ENCODE measurements around the gene MT1G. TPM values are rescaled to one million over a fixed set of nuclear protein-coding genes. Genes with fewer than 3 reads are reported as not detected.
A peak's percentile ranks its signal among the peaks of the same experiment; 100 is the strongest.
"Not testable (repeated sequence)": the region's sequence is repeated elsewhere in the genome, so short reads cannot be mapped to it uniquely, and the experiment has no call there.

MT1G gene
- polyA plus RNA-seq (ENCODE audit: low read depth in 6 of 6), result not detected

- DNase-seq (no peak), ATAC-seq (ENCODE audit: low read depth in 2 of 2) (no peak)
- no peak within 1 kb of the TSS for H3K27ac Mint-ChIP-seq
Observed at GRCh38 chr16:56667581-56668571, at the start of gene MT1G. Gene MT1G (minus strand): TSS chr16:56668065. CDS start chr16:56667993, 72 bp downstream.

GRCh38 chr16:56717532-56717931, 49.7 kb upstream of the MT1G start:
- H3K27me3 Mint-ChIP-seq, result peaks cover 9 to 20% (median 19%) of the 10 kb centered on the region in 3 donors
- not testable (repeated sequence) for H3K9me3 Mint-ChIP-seq; H3K27ac Mint-ChIP-seq; DNase-seq; ATAC-seq (ENCODE audit: low read depth in 2 of 2); H3K4me3 Mint-ChIP-seq; H3K36me3 Mint-ChIP-seq; H3K4me1 Mint-ChIP-seq

More at GRCh38 chr16:56667581-56668571, at the start of gene MT1G:
- Mint-ChIP-seq H3K36me3 (peaks cover 0 to 8% of the 10 kb centered on the region in 2 donors), H3K27me3 (peaks cover 80 to 99% (median 94%) of the 10 kb centered on the region in 3 donors), H3K4me1 (peaks cover 12 to 18% (median 13%) of the 10 kb centered on the region in 3 donors), H3K4me3 (no peak within 1 kb of the TSS), H3K9me3 (no peaks in the 10 kb centered on the region)

- Mint-ChIP-seq H3K27me3 (peaks cover 9 to 13% (median 11%) of the 10 kb centered on the region in 3 donors), H3K36me3 (no peaks in the 10 kb centered on the region), H3K9me3 (no peaks in the 10 kb centered on the region), H3K4me1 (no peaks in the 10 kb centered on the region), H3K4me3 (no peak overlapping the region), H3K27ac (no peak overlapping the region)
- no peak for ATAC-seq (ENCODE audit: low read depth in 2 of 2)
- DNase-seq, result no peak
Observed at GRCh38 chr16:56716761-56717160, 48.9 kb upstream of the MT1G start.

GRCh38 chr16:56715126-56715525, 47.3 kb upstream of the MT1G start:
- no peak for ATAC-seq (ENCODE audit: low read depth in 2 of 2)
- peak overlapping the region in 1 of 8 donors; percentile 22 for H3K4me3 Mint-ChIP-seq

GRCh38 chr16:56713794-56714193, 45.9 kb upstream of the MT1G start:
- DNase-seq (no peak), ATAC-seq (ENCODE audit: low read depth in 2 of 2) (no peak)
- Mint-ChIP-seq H3K4me3 (no peak overlapping the region), H3K27me3 (peaks cover 0 to 12% (median 7%) of the 10 kb centered on the region in 3 donors), H3K36me3 (no peaks in the 10 kb centered on the region), H3K27ac (no peak overlapping the region), H3K9me3 (no peaks in the 10 kb centered on the region), H3K4me1 (no peaks in the 10 kb centered on the region)

More at GRCh38 chr16:56715126-56715525, 47.3 kb upstream of the MT1G start:
- no peaks in the 10 kb centered on the region for H3K36me3 Mint-ChIP-seq
- H3K27me3 Mint-ChIP-seq, result peaks cover 1 to 9% (median 7%) of the 10 kb centered on the region in 3 donors
- no peaks in the 10 kb centered on the region for H3K4me1 Mint-ChIP-seq
- H3K27ac Mint-ChIP-seq, result no peak overlapping the region
- DNase-seq, result no peak
- H3K9me3 Mint-ChIP-seq, result no peaks in the 10 kb centered on the region

- no peak overlapping the region for H3K4me3 Mint-ChIP-seq
- no peaks in the 10 kb centered on the region for H3K36me3 Mint-ChIP-seq
- H3K4me1 Mint-ChIP-seq, result no peaks in the 10 kb centered on the region
- no peaks in the 10 kb centered on the region for H3K9me3 Mint-ChIP-seq
- peaks cover 4 to 11% (median 7%) of the 10 kb centered on the region in 3 donors for H3K27me3 Mint-ChIP-seq
- ATAC-seq (ENCODE audit: low read depth in 2 of 2) (no peak), DNase-seq (no peak)
- H3K27ac Mint-ChIP-seq, result no peak overlapping the region
Observed at GRCh38 chr16:56711862-56712261, 44.0 kb upstream of the MT1G start.

- ATAC-seq (ENCODE audit: low read depth in 2 of 2) (no peak), DNase-seq (no peak)
- Mint-ChIP-seq H3K27me3 (peaks cover 4 to 11% (median 7%) of the 10 kb centered on the region in 3 donors), H3K27ac (no peak overlapping the region), H3K4me3 (no peak overlapping the region), H3K36me3 (no peaks in the 10 kb centered on the region), H3K9me3 (no peaks in the 10 kb centered on the region), H3K4me1 (no peaks in the 10 kb centered on the region)
Observed at GRCh38 chr16:56710181-56710737, 42.4 kb upstream of the MT1G start.

- Mint-ChIP-seq H3K27ac (peak overlapping the region in 1 of 6 donors; percentile 7), H3K27me3 (peaks cover 4 to 11% (median 7%) of the 10 kb centered on the region in 3 donors), H3K4me3 (no peak overlapping the region)
Observed at GRCh38 chr16:56709443-56710040, 41.7 kb upstream of the MT1G start.

GRCh38 chr16:56708525-56709442, 40.9 kb upstream of the MT1G start:
- Mint-ChIP-seq H3K4me3 (no peak overlapping the region), H3K4me1 (no peaks in the 10 kb centered on the region), H3K36me3 (no peaks in the 10 kb centered on the region), H3K27ac (peak overlapping the region in 1 of 6 donors; percentile 7), H3K9me3 (no peaks in the 10 kb centered on the region), H3K27me3 (peaks cover 4 to 11% (median 7%) of the 10 kb centered on the region in 3 donors)
- DNase-seq, result no peak
- no peak for ATAC-seq (ENCODE audit: low read depth in 2 of 2)

More at GRCh38 chr16:56709443-56710040, 41.7 kb upstream of the MT1G start:
- ATAC-seq (ENCODE audit: low read depth in 2 of 2) (no peak), DNase-seq (no peak)
- no peaks in the 10 kb centered on the region for H3K36me3 Mint-ChIP-seq
- H3K4me1 Mint-ChIP-seq, result no peaks in the 10 kb centered on the region
- no peaks in the 10 kb centered on the region for H3K9me3 Mint-ChIP-seq

- H3K27me3 Mint-ChIP-seq, result peaks cover 0 to 4% (median 0%) of the 10 kb centered on the region in 3 donors
- peaks cover 0 to 3% (median 1%) of the 10 kb centered on the region in 7 donors for H3K9me3 Mint-ChIP-seq
- H3K27ac Mint-ChIP-seq, result no peak overlapping the region
- H3K4me1 Mint-ChIP-seq, result peaks cover 0 to 10% (median 6%) of the 10 kb centered on the region in 3 donors
- ATAC-seq (ENCODE audit: low read depth in 2 of 2) (no peak), DNase-seq (no peak)
- H3K4me3 Mint-ChIP-seq, result no peak overlapping the region
- H3K36me3 Mint-ChIP-seq, result no peaks in the 10 kb centered on the region
Observed at GRCh38 chr16:56702836-56703235, 35.0 kb upstream of the MT1G start.

GRCh38 chr16:56701534-56701933, 33.7 kb upstream of the MT1G start:
- Mint-ChIP-seq H3K36me3 (peaks cover 0 to 8% of the 10 kb centered on the region in 2 donors), H3K9me3 (peaks cover 0 to 14% (median 5%) of the 10 kb centered on the region in 7 donors), H3K27ac (peak overlapping the region in 1 of 6 donors; percentile 76), H3K27me3 (peaks cover 0 to 11% (median 0%) of the 10 kb centered on the region in 3 donors), H3K4me3 (peak overlapping the region in 1 of 8 donors; percentile 53), H3K4me1 (peaks cover 0 to 10% (median 6%) of the 10 kb centered on the region in 3 donors)
- DNase-seq (peak; percentile 2), ATAC-seq (ENCODE audit: low read depth in 2 of 2) (no peak)

- Mint-ChIP-seq H3K9me3 (peaks cover 0 to 14% (median 5%) of the 10 kb centered on the region in 7 donors), H3K4me3 (no peak overlapping the region), H3K4me1 (peaks cover 0 to 10% (median 6%) of the 10 kb centered on the region in 3 donors), H3K27me3 (peaks cover 0 to 11% (median 0%) of the 10 kb centered on the region in 3 donors), H3K36me3 (peaks cover 0 to 8% of the 10 kb centered on the region in 2 donors), H3K27ac (peak overlapping the region in 1 of 6 donors; percentile 33)
- ATAC-seq (ENCODE audit: low read depth in 2 of 2), result no peak
- DNase-seq, result no peak
Observed at GRCh38 chr16:56700631-56701030, 32.8 kb upstream of the MT1G start.

Measured in naive B cell (primary cell).